Muscle of leg (tissue), 16 donors: ENCODE data around the gene PODNL1. TPM values are rescaled to one million over a fixed set of nuclear protein-coding genes. Genes with fewer than 3 reads are reported as not detected.
A peak's percentile ranks its signal among the peaks of the same experiment; 100 is the strongest.

Experiments used
- DNase-seq: peaks from one replicate; pipeline ENCODE4 v3.0.0; 2013
- H3K27ac ChIP-seq: one replicate; pipeline ENCODE4 v1.5.1; 2013; ENCODE audit warnings: mild to moderate bottlenecking, low read length, control low read depth
- H3K27me3 ChIP-seq: one replicate; pipeline ENCODE4 v1.6.1; 2013; ENCODE audit warnings: low read length; ENCODE audit not compliant: control insufficient read depth, insufficient read depth
- H3K36me3 ChIP-seq: one replicate; pipeline ENCODE4 v1.6.1; 2013; ENCODE audit warnings: low read length; ENCODE audit not compliant: control insufficient read depth, insufficient read depth
- H3K4me1 ChIP-seq: one replicate; pipeline ENCODE4 v1.6.1; 2013; ENCODE audit warnings: low read length; ENCODE audit not compliant: control insufficient read depth, insufficient read depth
- H3K4me3 ChIP-seq: one replicate; pipeline ENCODE4 v1.5.1; 2013; ENCODE audit warnings: low read length, control low read depth
- H3K9me3 ChIP-seq: replicated peaks from 2 replicates; pipeline ENCODE4 v1.6.1; 2013; ENCODE audit warnings: low read depth, low read length; ENCODE audit not compliant: control insufficient read depth
- WGBS: methylation state at CpG from one replicate; pipeline ENCODE4 v1.1.5; 2013; ENCODE audit warnings: missing lambda C conversion rate; ENCODE audit not compliant: insufficient coverage; 5-methylcytosine and 5-hydroxymethylcytosine counted together
- long read RNA-seq, 11 donors: transcript quantifications; one replicate each; lab custom pipeline, GENCODE V29; 2026
- polyA plus RNA-seq, 8 donors: library from polyadenylated mRNA; unstranded; fragments of 120-200 nt; gene quantifications; one replicate each; pipeline versions ENCODE4 v1.2.1 to v1.2.3, GENCODE V29; 2013; ENCODE audit warnings: inconsistent platforms in 1 of 8, low replicate concordance in 1 of 8; ENCODE audit not compliant: insufficient read length in 8 of 8, insufficient read depth in 1 of 8
- total RNA-seq: library from RNA; stranded (reverse); fragments of 120-200 nt; gene quantifications from one replicate; pipeline ENCODE4 v1.2.4, GENCODE V29; 2013

The PODNL1 gene
- total RNA-seq = 0.09 TPM
- 1 to 10 TPM in 2 of 8 donors, under 1 TPM in 6; 0.63 to 1.4 (median 0.98) TPM for polyA plus RNA-seq
- long read RNA-seq, donor 1, partial matches to known transcripts = 0 of 1 reads
- long read RNA-seq, donor 1, other reads (novel, unspliced or antisense) = 0 of 1 reads
- long read RNA-seq, donor 2 = 0 reads
- long read RNA-seq, donor 3 = 0 reads
- long read RNA-seq, donor 4 = 0 reads
- long read RNA-seq, donor 5 = 0 reads
- long read RNA-seq, donor 6 = 0 reads
- long read RNA-seq, donor 7 = 0 reads
- long read RNA-seq, donor 8 = 0 reads
- long read RNA-seq, donor 9 = 0 reads
- long read RNA-seq, donor 10, partial matches to known transcripts = 10 of 10 reads
- long read RNA-seq, donor 10, other reads (novel, unspliced or antisense) = 0 of 10 reads
- long read RNA-seq, donor 11 = 0 reads

- H3K4me1 ChIP-seq = peaks cover 11% of the 10 kb centered on the region
- H3K36me3 ChIP-seq = no peaks in the 10 kb centered on the region
- peaks cover 19% of the 10 kb centered on the region for H3K27me3 ChIP-seq
- peak; percentile 48 for DNase-seq
- H3K4me3 ChIP-seq = no peak within 1 kb of the TSS
- WGBS = 20% methylated on average over 4 of the region's 21 CpGs
- no peaks in the 10 kb centered on the region for H3K9me3 ChIP-seq
- H3K27ac ChIP-seq = no peak within 1 kb of the TSS
These were observed at the start of gene PODNL1 for GRCh38 chr19:13938301-13939064. Gene PODNL1, minus strand, starts transcription at chr19:13938417. Its CDS starts 236 bp downstream, at chr19:13938181.

GRCh38 chr19:13987101-13987890, 49.1 kb upstream of the PODNL1 start:
- Histone ChIP-seq H3K4me3 (no peak overlapping the region), H3K27me3 (no peaks in the 10 kb centered on the region)
- 73% methylated on average over 7 of the region's 17 CpGs for WGBS

DNA sequence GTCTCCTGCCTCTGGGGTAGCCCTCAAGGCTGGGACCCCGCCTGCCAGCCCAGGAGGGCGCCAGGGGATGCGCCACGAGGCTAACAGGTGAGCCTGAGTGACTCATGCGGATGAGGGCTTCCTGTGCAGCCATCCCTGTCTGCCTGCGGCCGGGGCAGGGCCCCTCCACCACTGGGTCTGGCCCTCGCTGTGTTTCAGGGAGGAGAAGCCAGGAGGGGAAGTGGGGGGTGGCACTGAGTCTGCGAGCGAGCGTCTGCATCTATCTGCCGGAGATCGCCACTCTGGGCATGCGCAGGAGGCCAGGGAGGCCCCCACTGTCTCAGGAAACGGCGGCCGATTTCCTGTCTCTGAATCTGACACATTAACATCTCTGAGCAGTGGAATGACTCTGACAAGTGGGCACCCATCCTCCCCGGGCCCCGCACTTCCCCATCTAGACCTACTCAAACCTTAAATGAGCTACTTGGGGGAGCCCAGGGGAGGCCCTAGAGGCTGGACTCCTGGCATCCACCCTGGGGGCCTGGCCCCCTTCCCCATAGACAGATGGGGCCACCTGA, 48.2 kb upstream of the PODNL1 start:
- Histone ChIP-seq H3K9me3 (no peaks in the 10 kb centered on the region), H3K36me3 (peaks cover 35% of the 10 kb centered on the region), H3K4me3 (peak overlapping the region; percentile 19), H3K27me3 (no peaks in the 10 kb centered on the region), H3K4me1 (peaks cover 31% of the 10 kb centered on the region), H3K27ac (peak overlapping the region; percentile 92)
- peak; percentile 94 for DNase-seq
- 17% methylated on average over 19 of the region's 19 CpGs for WGBS

More at GRCh38 chr19:13987101-13987890, 49.1 kb upstream of the PODNL1 start:
- peak overlapping the region; percentile 92 for H3K27ac ChIP-seq
- H3K9me3 ChIP-seq = no peaks in the 10 kb centered on the region
- H3K36me3 ChIP-seq = peaks cover 36% of the 10 kb centered on the region
- peak; percentile 50 for DNase-seq
- H3K4me1 ChIP-seq = peaks cover 27% of the 10 kb centered on the region

- DNase-seq = no peak
- Histone ChIP-seq H3K4me3 (peak overlapping the region; percentile 19), H3K36me3 (peaks cover 31% of the 10 kb centered on the region), H3K9me3 (no peaks in the 10 kb centered on the region), H3K27ac (peak overlapping the region; percentile 92), H3K27me3 (no peaks in the 10 kb centered on the region), H3K4me1 (peaks cover 35% of the 10 kb centered on the region)
- WGBS = 54% methylated on average over 10 of the region's 10 CpGs
These were observed 47.6 kb upstream of the PODNL1 start for GRCh38 chr19:13985771-13986347.

DNA sequence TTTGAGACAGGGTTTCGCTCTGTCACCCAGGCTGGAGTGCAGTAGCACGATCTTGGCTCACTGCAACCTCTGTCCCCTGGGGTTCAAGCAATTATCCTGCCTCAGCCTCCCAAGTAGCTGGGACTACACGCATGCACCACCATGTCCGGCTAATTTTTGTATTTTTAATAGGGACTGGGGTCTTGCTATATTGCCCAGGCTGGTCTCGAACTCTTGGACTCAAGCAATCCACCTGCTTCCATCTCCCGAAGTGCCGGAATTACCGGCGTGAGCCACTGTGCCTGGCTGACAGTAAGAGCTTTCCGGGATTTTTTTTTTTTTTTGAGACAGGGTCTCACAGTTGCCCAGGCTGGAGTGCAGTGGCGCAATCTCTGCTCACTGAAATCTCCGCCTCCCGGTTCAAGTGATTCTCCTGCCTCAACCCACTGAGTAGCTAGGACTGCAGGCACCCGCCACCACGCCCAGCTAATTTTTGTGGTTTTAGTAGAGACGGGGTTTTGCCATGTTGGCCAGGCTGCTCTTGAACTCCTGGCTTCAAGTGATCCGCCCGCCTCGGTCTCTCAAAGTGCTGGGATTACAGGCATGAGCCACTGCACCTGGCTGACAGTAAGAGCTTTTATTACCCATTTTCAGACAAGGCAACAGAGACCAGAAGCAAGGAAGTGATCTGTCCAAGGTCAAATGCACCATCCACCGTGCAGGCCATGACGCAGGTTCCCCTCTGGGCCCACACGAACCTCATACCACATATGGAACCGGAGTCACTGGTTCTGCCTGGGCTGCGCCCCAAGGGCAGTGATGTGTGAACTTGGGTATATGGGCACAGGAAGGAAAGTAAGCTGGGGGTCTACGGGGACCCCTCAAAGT, 46.9 kb upstream of the PODNL1 start:
- Histone ChIP-seq H3K9me3 (no peaks in the 10 kb centered on the region), H3K27me3 (no peaks in the 10 kb centered on the region), H3K4me1 (peaks cover 42% of the 10 kb centered on the region), H3K36me3 (peaks cover 35% of the 10 kb centered on the region), H3K4me3 (no peak overlapping the region), H3K27ac (peak overlapping the region; percentile 92)
- DNase-seq = no peak
- WGBS = 85% methylated on average over 19 of the region's 25 CpGs

- H3K27ac ChIP-seq = no peak overlapping the region
- H3K4me1 ChIP-seq = peaks cover 52% of the 10 kb centered on the region
- H3K4me3 ChIP-seq = no peak overlapping the region
- peaks cover 36% of the 10 kb centered on the region for H3K36me3 ChIP-seq
- no peaks in the 10 kb centered on the region for H3K27me3 ChIP-seq
- H3K9me3 ChIP-seq = no peaks in the 10 kb centered on the region
- DNase-seq = no peak
- 80% methylated on average over 1 of the region's 15 CpGs for WGBS
These were observed 46.0 kb upstream of the PODNL1 start for GRCh38 chr19:13984186-13984585.

DNA sequence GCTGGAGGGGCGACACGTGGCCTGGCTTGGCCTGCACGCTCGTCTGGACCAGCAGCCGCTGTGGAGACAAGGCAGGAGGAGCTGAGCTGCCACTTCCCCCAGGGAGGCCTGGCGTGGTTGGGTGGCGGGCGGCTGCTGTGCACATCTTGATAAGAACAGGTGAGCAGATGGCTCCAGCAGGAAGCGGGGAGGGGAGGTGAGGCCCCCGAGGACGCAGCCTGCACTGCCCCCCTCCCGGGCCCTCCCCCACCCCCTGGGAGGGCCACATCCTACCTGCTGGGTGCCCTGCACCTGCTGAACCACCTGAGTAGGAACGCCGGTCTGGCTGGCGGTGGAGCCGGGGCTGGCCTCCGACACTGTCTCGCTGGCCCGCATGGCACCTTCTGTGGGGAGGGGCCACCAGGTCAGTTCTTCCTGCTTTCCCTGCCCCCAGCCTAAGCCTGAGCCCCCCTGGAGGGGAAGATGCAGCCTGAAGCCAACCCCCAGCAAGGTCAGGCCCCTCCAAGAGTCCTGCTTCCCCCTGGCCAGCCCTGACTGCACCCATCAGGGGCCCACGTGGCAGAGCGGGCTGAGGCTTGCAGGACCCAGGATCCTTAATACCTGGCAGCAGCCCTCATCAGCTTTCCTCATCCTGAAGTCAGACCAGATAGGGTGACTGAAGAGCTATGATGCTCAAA, 45.1 kb upstream of the PODNL1 start:
- H3K36me3 ChIP-seq = peaks cover 36% of the 10 kb centered on the region
- no peaks in the 10 kb centered on the region for H3K27me3 ChIP-seq
- H3K4me1 ChIP-seq = peaks cover 59% of the 10 kb centered on the region
- H3K9me3 ChIP-seq = no peaks in the 10 kb centered on the region
- DNase-seq = no peak
- no peak overlapping the region for H3K4me3 ChIP-seq
- H3K27ac ChIP-seq = no peak overlapping the region
- 81% methylated on average over 16 of the region's 21 CpGs for WGBS

DNA sequence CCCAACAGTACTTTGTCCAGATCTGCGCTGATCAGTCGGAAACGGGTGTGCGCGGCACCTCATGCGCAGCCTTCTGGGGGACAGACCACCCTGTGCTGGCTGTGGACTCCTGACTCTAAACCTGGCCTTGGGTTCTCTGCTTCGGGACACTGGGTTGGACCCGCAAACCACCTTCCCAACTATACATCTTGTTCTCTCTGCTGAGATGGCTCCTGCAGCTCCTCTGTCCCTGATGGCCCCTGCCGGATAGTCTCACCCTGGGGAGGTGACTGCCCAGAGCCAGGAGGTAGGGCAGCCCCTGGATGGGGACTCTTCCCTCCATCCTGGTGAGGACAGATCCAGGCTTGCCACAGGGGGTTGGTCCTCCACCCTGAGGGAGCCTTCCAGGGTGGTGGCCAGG, 44.6 kb upstream of the PODNL1 start:
- Histone ChIP-seq H3K27ac (no peak overlapping the region), H3K4me1 (peaks cover 63% of the 10 kb centered on the region), H3K27me3 (no peaks in the 10 kb centered on the region), H3K4me3 (no peak overlapping the region), H3K9me3 (no peaks in the 10 kb centered on the region), H3K36me3 (peaks cover 37% of the 10 kb centered on the region)
- no peak for DNase-seq
- WGBS = 91% methylated on average over 9 of the region's 9 CpGs
